H9 (cell line): ENCODE data around the gene PLXND1. TPM values are rescaled to one million over a fixed set of nuclear protein-coding genes. Genes with fewer than 3 reads are reported as not detected.

Experiments used
- DNase-seq: peaks from one replicate; pipeline ENCODE4 v3.0.0-alpha.2; 2017
- H2AFZ ChIP-seq: one replicate; pipeline ENCODE4 v1.6.1; 2013; ENCODE audit warnings: mild to moderate bottlenecking, low read length, control low read depth, moderate library complexity
- H2AK5ac ChIP-seq: 2 replicates; pipeline ENCODE4 v1.6.1; 2013; ENCODE audit warnings: low read length, control low read depth, mixed read lengths; ENCODE audit not compliant: insufficient read length
- H2BK120ac ChIP-seq: one replicate; pipeline ENCODE4 v1.6.1; 2013; ENCODE audit warnings: low read depth, mild to moderate bottlenecking, low read length, control low read depth, inconsistent platforms; ENCODE audit not compliant: poor library complexity, severe bottlenecking
- H2BK12ac ChIP-seq: 2 replicates; pipeline ENCODE4 v1.6.1; 2013; ENCODE audit warnings: low read length, control low read depth, mixed read lengths, low read depth; ENCODE audit not compliant: insufficient read length
- H2BK15ac ChIP-seq: 2 replicates; pipeline ENCODE4 v1.6.1; 2013; ENCODE audit warnings: low read depth, low read length, control low read depth
- H2BK20ac ChIP-seq: one replicate; pipeline ENCODE4 v1.6.1; 2013; ENCODE audit warnings: low read depth, mild to moderate bottlenecking, low read length, control low read depth, inconsistent platforms; ENCODE audit not compliant: poor library complexity, severe bottlenecking
- H2BK5ac ChIP-seq: 2 replicates; pipeline ENCODE4 v1.6.1; 2013; ENCODE audit warnings: low read length, control low read depth, mixed read lengths; ENCODE audit not compliant: insufficient read length
- H3K14ac ChIP-seq: 2 replicates; pipeline ENCODE4 v1.6.1; 2013; ENCODE audit warnings: low read length, control low read depth; ENCODE audit not compliant: insufficient read depth
- H3K18ac ChIP-seq: 2 replicates; pipeline ENCODE4 v1.6.1; 2013; ENCODE audit warnings: low read depth, mild to moderate bottlenecking, mixed read lengths, low read length, control low read depth; ENCODE audit not compliant: insufficient read length
- H3K23ac ChIP-seq: 2 replicates; pipeline ENCODE4 v1.6.1; 2013; ENCODE audit warnings: low read length, control low read depth, mixed read lengths, low read depth; ENCODE audit not compliant: insufficient read length
- H3K23me2 ChIP-seq: 2 replicates; pipeline ENCODE4 v1.6.1; 2013; ENCODE audit warnings: low read depth, mild to moderate bottlenecking, mixed read lengths, low read length, control low read depth; ENCODE audit not compliant: insufficient read length, poor library complexity, severe bottlenecking
- H3K27ac ChIP-seq: 2 replicates; pipeline ENCODE4 v1.5.1; 2013; ENCODE audit warnings: low read length, control low read depth, mixed read lengths, low read depth; ENCODE audit not compliant: insufficient read length
- H3K27me3 ChIP-seq: 2 replicates; pipeline ENCODE4 v1.6.1; 2013; ENCODE audit warnings: low read length, control low read depth, inconsistent platforms; ENCODE audit not compliant: insufficient read depth
- H3K4ac ChIP-seq: 2 replicates; pipeline ENCODE4 v1.6.1; 2013; ENCODE audit warnings: low read depth, mild to moderate bottlenecking, control low read depth, inconsistent platforms, low read length, moderate library complexity
- H3K4me1 ChIP-seq: 2 replicates; pipeline ENCODE4 v1.6.1; 2013; ENCODE audit warnings: low read length, control low read depth, inconsistent platforms; ENCODE audit not compliant: insufficient read depth
- H3K4me2 ChIP-seq: 2 replicates; pipeline ENCODE4 v1.6.1; 2013; ENCODE audit warnings: low read length, control low read depth, mixed read lengths; ENCODE audit not compliant: insufficient read length, insufficient read depth
- H3K56ac ChIP-seq: 2 replicates; pipeline ENCODE4 v1.6.1; 2013; ENCODE audit warnings: low read depth, mild to moderate bottlenecking, mixed read lengths, low read length, control low read depth; ENCODE audit not compliant: insufficient read length
- H3K79me1 ChIP-seq: 2 replicates; pipeline ENCODE4 v1.6.1; 2013; ENCODE audit warnings: low read depth, mild to moderate bottlenecking, moderate library complexity, low read length, control low read depth, inconsistent platforms; ENCODE audit not compliant: insufficient read depth, poor library complexity, severe bottlenecking
- H3K79me2 ChIP-seq: 2 replicates; pipeline ENCODE4 v1.6.1; 2013; ENCODE audit warnings: low read length, control low read depth, inconsistent platforms; ENCODE audit not compliant: insufficient read depth
- H3K9ac ChIP-seq: 2 replicates; pipeline ENCODE4 v1.6.1; 2013; ENCODE audit warnings: low read length, control low read depth, mixed read lengths; ENCODE audit not compliant: insufficient read length; ENCODE audit errors: extremely low read depth
- H3K9me3 ChIP-seq: one replicate; pipeline ENCODE4 v1.6.1; 2013; ENCODE audit warnings: low read depth, low read length, inconsistent platforms; ENCODE audit not compliant: control insufficient read depth
- H3T11ph ChIP-seq: one replicate; pipeline ENCODE4 v1.6.1; 2013; ENCODE audit warnings: mild to moderate bottlenecking, low read length, control low read depth, inconsistent platforms
- H4K20me1 ChIP-seq: one replicate; pipeline ENCODE4 v1.6.1; 2013; ENCODE audit not compliant: control insufficient read depth, insufficient read length, insufficient read depth
- H4K5ac ChIP-seq: 2 replicates; pipeline ENCODE4 v1.6.1; 2013; ENCODE audit warnings: low read depth, mild to moderate bottlenecking, mixed read lengths, low read length, control low read depth; ENCODE audit not compliant: insufficient read length
- H4K8ac ChIP-seq: replicated peaks from 2 replicates; pipeline ENCODE4 v1.6.1; 2013; ENCODE audit warnings: low read length, control low read depth, mixed read lengths, low read depth; ENCODE audit not compliant: insufficient read length
- H4K91ac ChIP-seq: 2 replicates; pipeline ENCODE4 v1.6.1; 2013; ENCODE audit warnings: low read depth, mild to moderate bottlenecking, moderate library complexity, mixed read lengths, low read length, control low read depth; ENCODE audit not compliant: insufficient read length
- H3K27ac Mint-ChIP-seq, 3 experiments: 2 replicates in 2 of 3; 3 replicates in 1 of 3; pipeline ENCODE4 v1.8.0; 2020 to 2021; ENCODE audit warnings: mixed read lengths in 3 of 3, mild to moderate bottlenecking in 1 of 3, moderate library complexity in 1 of 3
- H3K27me3 Mint-ChIP-seq: 2 replicates; pipeline ENCODE4 v1.8.0; 2021; ENCODE audit warnings: low read depth, mild to moderate bottlenecking, moderate library complexity, mixed read lengths
- H3K36me3 Mint-ChIP-seq, 3 experiments: 2 replicates in 2 of 3; 3 replicates in 1 of 3; pipeline ENCODE4 v1.8.0; 2020 to 2021; ENCODE audit warnings: low read depth in 3 of 3, mixed read lengths in 3 of 3; ENCODE audit not compliant: insufficient read depth in 1 of 3
- H3K4me1 Mint-ChIP-seq, 2 experiments: 2 replicates each; pipeline ENCODE4 v1.8.0; 2020; ENCODE audit warnings: mixed read lengths in 2 of 2
- H3K4me3 Mint-ChIP-seq, 2 experiments: 2 replicates in 1 of 2; 3 replicates in 1 of 2; pipeline ENCODE4 v1.8.0; 2020 to 2021; ENCODE audit warnings: mild to moderate bottlenecking in 2 of 2, mixed read lengths in 2 of 2, moderate library complexity in 1 of 2
- H3K9me3 Mint-ChIP-seq, 2 experiments: 2 replicates in 1 of 2; 3 replicates in 1 of 2; pipeline ENCODE4 v1.8.0; 2020; ENCODE audit warnings: mild to moderate bottlenecking in 2 of 2, mixed read lengths in 2 of 2, moderate library complexity in 1 of 2
- WGBS: extraction: QIAGEN DNeasy Blood & Tissue Kit; methylation state at CpG from one replicate; pipeline ENCODE4 v1.1.7; 2013; ENCODE audit warnings: missing lambda C conversion rate, low lambda C conversion rate, mixed read lengths; ENCODE audit not compliant: insufficient read length; ENCODE audit errors: extremely low coverage; 5-methylcytosine and 5-hydroxymethylcytosine counted together
- total RNA-seq: library from RNA; stranded (reverse); gene quantifications from 2 replicates; pipeline ENCODE4 v1.2.1, GENCODE V29; 2021
- TF ChIP-seq, protein P1 (sequence below): fragments of 200-600 bp; sonication (generic); conservative IDR thresholded peaks from 3 replicates; pipeline ENCODE4 v1.8.0; 2021; ENCODE audit warnings: antibody characterized with exemption, mild to moderate bottlenecking

Gene PLXND1
- total RNA-seq, 1 experiment from 2014 or later, result 50.9 TPM

DNA sequence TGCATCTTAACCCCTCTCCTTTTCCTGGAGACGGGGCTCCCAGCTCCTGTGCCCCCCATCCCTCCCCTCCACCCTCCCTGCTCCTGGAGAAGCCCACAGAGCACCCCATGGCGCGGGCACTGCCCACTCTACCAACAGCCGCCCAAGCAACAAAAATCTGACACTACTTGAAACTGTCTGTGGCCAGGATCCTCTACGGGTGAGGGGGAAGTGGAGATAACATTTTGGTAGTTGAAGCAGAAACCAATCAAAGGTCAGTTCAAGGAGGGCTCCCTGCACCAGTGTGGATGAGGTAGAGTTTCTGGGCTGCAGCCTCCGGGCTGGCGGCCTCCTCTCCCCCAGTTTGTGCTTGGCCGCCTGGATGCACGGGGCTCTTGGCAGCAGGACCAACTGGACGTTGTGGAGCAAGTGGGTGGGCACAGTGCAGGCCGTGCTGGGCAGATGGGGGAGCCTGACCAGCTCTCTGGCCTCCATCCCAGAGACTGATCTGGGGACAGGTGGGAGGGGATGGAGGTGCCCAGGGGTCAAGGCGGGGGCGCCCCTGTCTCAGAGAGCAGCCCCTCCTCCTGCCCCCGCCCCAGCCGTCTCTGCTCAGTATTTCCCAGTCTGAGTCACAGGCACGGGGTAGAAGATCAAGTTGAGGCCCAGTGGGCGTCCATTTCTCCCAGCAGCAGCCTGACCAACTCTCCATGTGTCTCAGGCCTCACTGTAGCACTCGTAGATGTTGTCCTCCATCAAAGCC lies 50.7 kb downstream of the PLXND1 start:
- Histone ChIP-seq H2BK120ac (no peak overlapping the region), H3K23me2 (no peaks in the 10 kb centered on the region), H3K14ac (no peak overlapping the region), H3K18ac (no peak overlapping the region), H3K23ac (no peak overlapping the region), H2BK15ac (no peak overlapping the region), H4K5ac (no peak overlapping the region), H4K91ac (no peak overlapping the region), H4K20me1 (no peaks in the 10 kb centered on the region), H3K4me2 (no peak overlapping the region), H3K9me3 (no peaks in the 10 kb centered on the region), H2BK20ac (no peak overlapping the region), H3K79me2 (no peaks in the 10 kb centered on the region), H2AK5ac (no peak overlapping the region), H3K27ac (no peak overlapping the region), H2AFZ (no peak overlapping the region), H3K27me3 (no peaks in the 10 kb centered on the region), H2BK5ac (no peak overlapping the region), H3T11ph (no peak overlapping the region), H3K4ac (no peak overlapping the region), H3K4me1 (no peaks in the 10 kb centered on the region; the same call in 1 of the 2 replicates), H2BK12ac (no peak overlapping the region), H3K9ac (no peak overlapping the region), H3K56ac (no peak overlapping the region), H4K8ac (no peak overlapping the region), H3K79me1 (no peaks in the 10 kb centered on the region)
- Mint-ChIP-seq H3K4me3 (no peak overlapping the region), H3K4me1 (peaks cover 26 to 63% of the 10 kb centered on the region in 2 experiments), H3K9me3 (no peaks in the 10 kb centered on the region), H3K36me3 (peaks cover 0 to 22% (median 3%) of the 10 kb centered on the region in 3 experiments; a peak in 2 of 7 replicates), H3K27ac (0 out of 7 replicates have a peak overlapping the region, but pooled peaks of 1 of the 3 experiments have one; percentile 12), H3K27me3 (no peaks in the 10 kb centered on the region; the same call in 1 of the 2 replicates)
- WGBS, result no CpG with 5 or more reads among the region's 18 CpGs
- TF ChIP-seq, protein P1, sequence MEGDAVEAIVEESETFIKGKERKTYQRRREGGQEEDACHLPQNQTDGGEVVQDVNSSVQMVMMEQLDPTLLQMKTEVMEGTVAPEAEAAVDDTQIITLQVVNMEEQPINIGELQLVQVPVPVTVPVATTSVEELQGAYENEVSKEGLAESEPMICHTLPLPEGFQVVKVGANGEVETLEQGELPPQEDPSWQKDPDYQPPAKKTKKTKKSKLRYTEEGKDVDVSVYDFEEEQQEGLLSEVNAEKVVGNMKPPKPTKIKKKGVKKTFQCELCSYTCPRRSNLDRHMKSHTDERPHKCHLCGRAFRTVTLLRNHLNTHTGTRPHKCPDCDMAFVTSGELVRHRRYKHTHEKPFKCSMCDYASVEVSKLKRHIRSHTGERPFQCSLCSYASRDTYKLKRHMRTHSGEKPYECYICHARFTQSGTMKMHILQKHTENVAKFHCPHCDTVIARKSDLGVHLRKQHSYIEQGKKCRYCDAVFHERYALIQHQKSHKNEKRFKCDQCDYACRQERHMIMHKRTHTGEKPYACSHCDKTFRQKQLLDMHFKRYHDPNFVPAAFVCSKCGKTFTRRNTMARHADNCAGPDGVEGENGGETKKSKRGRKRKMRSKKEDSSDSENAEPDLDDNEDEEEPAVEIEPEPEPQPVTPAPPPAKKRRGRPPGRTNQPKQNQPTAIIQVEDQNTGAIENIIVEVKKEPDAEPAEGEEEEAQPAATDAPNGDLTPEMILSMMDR, result no peak
- no peak for DNase-seq
